HG03469 (cell line): ENCODE measurements around the gene SPAST.
"Not testable (repeated sequence)": the region's sequence is repeated elsewhere in the genome, so short reads cannot be mapped to it uniquely, and the experiment has no call there.

Source experiments
- ATAC-seq: cut with Tn5 transposase; IDR thresholded peaks from one replicate; pipeline ENCODE4 v1.9.1; 2021; ENCODE audit warnings: mild to moderate bottlenecking, moderate library complexity, moderate number of reproducible peaks; ENCODE audit not compliant: unreplicated experiment

SPAST gene, protein sequence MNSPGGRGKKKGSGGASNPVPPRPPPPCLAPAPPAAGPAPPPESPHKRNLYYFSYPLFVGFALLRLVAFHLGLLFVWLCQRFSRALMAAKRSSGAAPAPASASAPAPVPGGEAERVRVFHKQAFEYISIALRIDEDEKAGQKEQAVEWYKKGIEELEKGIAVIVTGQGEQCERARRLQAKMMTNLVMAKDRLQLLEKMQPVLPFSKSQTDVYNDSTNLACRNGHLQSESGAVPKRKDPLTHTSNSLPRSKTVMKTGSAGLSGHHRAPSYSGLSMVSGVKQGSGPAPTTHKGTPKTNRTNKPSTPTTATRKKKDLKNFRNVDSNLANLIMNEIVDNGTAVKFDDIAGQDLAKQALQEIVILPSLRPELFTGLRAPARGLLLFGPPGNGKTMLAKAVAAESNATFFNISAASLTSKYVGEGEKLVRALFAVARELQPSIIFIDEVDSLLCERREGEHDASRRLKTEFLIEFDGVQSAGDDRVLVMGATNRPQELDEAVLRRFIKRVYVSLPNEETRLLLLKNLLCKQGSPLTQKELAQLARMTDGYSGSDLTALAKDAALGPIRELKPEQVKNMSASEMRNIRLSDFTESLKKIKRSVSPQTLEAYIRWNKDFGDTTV

DNA sequence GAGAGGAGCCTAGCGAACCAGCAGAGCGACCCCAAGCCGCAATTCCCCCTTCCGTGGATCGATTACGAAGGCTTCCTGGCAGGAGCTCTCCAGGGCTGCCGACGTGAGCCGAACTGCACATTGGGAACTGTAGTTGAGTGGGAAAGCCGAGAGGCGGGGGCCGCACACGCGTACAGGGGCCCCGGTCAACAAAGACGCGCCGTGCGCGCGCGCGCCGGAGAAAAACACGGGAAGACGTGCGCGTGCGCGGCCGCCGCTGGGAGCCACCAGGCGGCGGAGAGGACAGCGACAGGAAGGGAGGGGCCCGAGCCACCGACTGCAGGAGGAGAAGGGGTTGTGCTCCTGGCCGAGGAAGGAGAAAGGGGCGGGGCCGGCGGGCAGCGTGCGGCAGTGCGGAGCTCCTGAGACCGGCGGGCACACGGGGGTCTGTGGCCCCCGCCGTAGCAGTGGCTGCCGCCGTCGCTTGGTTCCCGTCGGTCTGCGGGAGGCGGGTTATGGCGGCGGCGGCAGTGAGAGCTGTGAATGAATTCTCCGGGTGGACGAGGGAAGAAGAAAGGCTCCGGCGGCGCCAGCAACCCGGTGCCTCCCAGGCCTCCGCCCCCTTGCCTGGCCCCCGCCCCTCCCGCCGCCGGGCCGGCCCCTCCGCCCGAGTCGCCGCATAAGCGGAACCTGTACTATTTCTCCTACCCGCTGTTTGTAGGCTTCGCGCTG, at the start of gene SPAST:
TSS of gene SPAST (plus strand) at position 247 of the 711 bp plus-strand sequence. CDS start at position 523, 276 bp downstream.
- peak; percentile 89 for ATAC-seq

DNA sequence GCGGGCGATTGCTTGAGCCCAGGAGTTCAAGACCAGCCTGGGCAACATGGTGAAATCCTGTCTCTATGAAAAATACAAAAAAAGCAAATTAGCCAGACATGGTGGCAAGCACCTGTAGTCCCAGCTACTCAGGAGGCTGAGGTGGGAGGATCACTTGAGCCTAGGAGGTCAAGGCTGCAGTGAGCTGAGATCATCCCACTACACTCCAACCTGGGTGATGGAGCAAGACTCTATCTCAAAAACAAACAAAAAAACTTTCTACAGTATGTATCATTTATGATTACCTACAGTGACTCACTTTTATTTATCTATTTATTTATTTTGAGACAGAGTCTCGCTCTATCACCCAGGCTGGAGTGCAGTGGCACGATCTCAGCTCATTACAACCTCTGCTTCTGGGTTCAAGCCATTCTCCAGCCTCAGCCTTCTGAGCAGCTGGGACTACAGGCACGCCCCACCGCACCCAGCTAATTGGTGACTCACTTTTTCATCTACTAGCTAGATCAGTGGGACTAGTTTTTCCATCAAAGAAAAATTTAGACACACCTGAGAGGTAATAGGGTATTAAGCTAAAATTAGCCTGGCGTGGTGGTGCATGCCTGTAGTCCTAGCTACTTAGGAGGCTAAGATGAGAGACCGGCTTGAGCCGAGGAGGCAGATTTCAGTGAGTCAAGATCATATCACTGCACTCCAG, 44.4 kb upstream of the SPAST start:
- not testable (repeated sequence) for ATAC-seq

DNA sequence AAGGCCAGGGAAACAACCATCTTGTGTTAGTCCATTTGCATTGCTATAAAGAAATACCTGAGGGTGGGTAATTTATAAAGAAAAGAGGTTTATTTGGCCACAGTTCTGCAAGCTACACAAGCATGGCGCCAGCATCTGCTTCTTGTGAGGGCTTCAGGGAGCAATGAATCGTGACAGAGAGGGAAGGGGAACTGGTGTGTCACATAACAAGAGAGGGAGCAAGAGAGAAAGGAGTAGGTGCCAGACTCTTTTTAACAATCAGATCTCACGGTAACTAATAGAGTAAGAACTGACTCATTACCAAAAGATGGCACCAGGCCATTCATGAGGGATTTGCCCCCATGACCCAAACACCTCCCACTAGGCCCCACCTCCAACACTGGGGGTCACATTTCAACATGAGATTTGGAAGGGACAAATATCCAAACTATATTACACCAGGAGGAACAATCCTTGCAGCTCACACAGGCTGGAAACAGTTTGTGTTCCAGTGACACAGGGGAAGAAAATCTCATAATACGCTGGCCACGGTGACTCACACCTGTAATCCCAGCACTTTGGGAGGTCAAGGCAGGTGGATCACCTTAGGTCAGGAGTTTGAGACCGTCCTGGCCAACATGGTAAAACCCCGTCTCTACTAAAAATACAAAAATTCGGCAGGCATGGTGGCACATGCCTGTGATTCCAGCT, 29.0 kb upstream of the SPAST start:
- not testable (repeated sequence) for ATAC-seq

DNA sequence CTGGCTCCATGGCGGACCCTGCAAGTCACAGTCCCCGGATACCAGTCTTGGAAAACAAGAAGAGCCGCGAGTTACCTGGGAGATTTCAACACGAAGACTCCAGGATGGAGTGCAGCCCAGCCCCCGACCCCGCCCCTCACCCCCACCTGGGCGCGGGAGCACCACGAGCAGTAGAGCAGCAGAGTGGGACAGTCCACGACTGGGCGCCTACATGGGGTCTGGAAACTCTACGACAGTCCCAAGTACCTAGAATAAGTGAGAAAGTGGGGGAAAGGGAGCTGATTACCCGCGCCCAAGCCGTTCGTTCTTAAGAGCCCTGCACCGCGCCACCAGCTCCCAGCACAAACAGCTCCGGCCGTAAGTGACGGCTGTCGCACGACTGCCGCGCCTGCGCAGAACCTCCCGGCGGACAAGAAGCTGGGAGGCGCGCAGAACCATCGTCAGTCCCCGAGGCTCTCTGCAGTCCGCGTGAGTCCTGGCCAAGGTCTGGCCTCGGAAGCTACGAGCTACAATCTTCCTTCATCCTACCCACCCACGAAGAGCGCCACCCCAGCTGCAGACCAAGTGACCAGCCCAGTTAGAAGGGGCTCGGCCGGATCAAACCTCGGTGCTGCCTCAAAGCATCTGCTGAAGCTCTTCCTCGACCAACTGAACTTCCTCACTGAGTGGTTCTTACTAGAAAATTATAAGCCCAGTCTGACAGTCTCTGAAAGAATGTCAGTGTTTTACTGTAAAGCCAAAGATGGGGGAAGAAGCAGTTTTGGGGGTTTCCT, 23.7 kb upstream of the SPAST start, which contains the start of gene DPY30:
TSS of gene DPY30 (minus strand) at position 359 of the 773 bp plus-strand sequence. CDS start at position 10, 349 bp downstream.
- peak; percentile 79 for ATAC-seq

DNA sequence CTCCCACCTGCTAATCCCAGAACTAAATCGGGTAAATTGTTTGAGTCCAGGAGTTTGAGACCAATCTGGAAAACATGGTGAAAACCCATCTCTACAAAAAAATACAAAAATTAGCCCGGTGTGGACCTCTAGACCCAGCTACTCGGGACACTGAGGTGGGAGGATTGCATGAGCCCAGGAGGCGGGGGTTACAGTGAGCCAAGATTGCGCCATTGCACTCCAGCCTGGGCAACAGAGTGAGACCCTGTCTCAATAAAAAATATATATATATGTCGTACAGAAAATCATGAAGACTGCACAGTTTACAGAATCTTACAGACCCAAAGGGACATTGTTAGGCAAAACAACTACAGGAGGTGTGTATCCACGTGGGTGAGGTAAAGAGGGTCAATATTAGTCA, 19.8 kb upstream of the SPAST start:
- no peak for ATAC-seq

DNA sequence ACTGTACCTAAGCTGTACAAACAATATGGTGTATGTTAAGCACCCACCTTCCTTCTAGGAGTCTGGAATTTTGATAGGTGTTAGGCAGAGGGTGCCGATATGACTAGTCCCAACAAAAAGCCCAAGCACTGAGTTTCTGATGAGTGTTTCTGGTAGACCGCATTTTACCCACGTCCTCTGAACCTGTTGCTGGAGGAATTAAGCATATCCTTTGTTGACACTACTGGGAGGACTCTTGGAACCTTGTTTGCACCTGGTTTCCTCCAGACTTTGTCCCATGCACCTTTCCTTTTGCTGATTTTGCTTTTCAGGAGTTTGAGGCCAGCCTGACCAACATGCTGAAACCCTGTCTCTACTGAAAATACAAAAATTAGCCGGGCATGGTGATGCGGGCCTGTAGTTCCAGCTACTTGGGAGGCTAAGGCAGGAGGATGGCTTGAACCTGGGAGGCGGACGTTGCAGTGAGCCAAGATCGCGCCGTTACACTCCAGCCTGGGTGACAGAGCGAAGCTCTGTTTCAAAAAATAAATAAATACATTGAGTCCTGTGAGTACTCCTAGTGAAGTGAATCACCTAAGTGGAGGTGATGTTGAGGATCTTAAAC, 11.4 kb upstream of the SPAST start:
- no peak for ATAC-seq

DNA sequence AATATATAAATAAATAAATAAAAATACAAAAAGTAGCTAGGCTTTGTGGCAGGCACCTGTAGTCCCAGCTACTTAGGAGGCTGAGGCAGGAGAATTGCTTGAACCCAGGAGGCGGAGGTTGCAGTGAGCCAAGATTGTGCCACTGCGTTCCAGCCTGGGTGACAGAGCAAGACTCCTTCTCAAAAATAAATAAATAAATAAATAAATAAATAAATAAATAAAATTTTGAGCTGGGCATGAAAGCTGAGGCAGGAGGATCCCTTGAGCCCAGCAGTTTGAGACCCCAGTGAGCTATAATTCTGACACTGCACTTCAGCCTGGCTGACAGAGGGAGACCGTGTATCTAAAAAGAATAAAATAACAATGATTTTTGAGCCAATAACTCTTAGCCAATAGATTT, 8.8 kb upstream of the SPAST start:
- not testable (repeated sequence) for ATAC-seq

DNA sequence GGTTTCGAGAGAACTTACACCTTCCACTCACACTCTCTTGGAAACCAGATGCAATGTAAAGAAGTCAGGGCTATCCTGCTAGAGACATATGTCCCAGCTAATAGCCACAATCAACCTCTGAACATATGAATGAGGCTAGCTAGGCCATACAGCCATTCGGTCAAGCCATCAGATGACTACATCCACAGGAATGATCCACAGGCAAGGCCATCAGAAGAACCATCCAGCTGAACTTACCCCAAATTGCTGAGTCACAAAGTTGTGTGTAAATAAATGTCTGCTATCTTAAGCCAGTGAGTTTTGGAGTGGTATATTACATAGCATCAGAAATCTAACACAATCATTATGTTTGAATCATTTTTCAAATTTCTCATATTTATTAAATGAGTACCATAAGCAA, 5.2 kb upstream of the SPAST start:
- ATAC-seq, result no peak

DNA sequence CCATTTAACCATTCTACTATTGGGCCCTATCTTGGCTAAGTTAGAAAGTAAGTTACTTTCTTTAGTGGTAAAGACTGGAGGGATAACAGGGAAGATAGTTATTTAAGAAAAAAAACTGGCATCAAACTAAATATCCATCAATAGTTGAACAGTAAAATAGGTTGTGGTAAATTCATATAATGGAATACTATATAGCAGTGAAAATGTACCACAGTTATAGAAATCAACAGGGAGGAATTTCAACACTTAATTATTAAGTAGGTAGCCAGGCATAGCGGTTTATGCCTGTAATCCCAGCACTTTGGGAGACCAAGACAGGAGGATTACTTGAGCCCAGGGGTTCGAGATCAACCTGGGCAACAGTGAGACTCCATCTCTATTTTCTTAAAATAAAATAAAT, 3.1 kb upstream of the SPAST start:
- no peak for ATAC-seq

DNA sequence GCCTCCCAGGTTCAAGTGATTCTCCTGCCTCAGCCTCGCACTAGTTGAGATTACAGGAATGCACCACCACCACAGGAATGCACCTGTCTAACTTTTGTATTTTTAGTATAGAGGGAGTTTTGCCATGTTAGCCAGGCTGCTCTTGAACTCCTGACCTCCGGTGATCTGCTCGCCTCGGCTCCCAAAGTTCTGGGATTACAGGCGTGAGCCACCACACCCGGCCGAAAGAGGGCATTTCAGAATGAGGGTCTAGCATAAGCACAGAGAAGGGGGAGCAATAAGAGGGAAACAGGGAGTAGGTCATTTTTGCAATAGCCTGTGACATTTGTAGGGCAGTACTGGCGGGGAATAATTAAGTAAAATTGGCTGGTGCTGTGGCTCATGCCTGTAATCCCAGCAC, 1.9 kb upstream of the SPAST start:
- no peak for ATAC-seq

DNA sequence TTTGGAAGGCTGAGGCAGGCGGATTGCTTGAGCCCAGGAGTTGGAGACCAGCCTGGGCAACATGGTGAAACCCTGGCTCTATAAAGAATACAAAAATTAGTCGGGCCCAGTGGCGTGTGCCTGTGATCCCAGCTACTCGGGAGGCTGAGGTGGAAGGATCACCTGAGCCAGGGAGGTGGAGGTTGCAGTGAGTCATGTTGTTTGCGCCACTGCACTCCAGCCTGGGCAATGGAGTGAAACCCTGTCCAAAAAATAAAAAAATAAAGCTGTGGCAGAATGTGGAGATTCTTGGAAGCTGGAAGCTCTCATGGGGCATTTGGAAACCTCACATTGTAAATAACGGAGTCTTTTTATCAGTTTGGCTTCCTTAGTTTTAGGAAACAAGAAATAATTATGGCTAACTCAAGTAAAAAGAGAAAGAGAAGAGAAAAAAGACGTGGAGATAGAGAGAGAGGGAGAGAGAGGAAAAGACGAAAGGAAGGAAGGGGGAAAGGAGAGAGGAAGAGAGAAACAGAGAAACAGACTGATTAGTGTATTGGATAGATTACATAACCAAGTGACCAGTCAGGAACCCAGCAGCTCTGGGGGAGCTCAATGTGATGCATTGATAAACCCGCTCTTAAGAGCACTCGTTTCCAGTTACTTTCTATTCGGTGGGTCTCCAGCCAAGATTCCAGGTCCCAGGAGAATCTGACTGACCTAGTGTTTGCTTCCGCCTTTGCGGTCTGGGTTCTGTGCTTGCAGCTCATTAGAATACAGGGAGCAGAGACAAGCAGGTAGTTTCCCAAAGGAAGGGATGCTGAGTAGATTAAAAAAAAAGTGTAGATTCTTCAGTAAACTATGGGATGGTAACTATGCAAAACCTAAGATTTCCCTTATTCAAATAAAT, 1.1 kb upstream of the SPAST start:
- ATAC-seq, result no peak

DNA sequence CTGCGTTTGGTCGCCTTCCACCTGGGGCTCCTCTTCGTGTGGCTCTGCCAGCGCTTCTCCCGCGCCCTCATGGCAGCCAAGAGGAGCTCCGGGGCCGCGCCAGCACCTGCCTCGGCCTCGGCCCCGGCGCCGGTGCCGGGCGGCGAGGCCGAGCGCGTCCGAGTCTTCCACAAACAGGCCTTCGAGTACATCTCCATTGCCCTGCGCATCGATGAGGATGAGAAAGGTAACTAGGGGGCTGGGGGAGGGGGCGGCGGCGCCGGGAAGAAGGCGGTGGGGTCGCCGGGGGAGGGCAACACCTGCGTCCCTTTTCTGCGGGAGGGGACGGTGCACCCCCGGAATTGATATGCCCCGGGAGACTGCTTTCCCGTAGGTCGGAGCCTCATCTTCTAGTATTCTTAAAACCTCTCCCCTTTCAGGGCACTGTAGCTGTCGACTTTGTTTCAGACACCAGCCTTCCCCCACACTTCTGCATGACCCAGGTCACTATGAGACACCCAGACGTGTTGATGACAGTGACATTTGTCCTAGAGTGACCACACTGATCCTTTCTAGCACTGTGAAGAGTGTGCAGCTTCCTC, 755 bp downstream of the SPAST start:
- peak; percentile 9 for ATAC-seq

DNA sequence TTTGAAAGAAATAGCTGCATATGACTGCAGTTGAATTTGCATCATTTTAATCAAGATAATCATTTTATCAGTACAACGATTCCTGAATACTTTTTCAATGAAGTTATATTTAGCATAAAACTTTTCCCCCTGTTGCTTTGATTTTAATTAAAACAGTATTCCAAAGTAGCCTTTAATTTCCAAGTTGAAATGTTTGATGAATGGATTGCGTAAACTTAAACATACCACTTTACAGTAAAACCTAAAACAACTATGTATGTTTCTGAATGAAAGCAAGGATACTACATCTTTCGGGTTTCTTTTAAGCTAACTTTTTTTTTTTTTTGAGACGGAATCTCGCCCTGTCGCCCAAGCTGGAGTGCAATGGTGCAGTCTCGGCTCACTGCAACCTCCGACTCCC, 1.4 kb downstream of the SPAST start:
- ATAC-seq, result no peak

DNA sequence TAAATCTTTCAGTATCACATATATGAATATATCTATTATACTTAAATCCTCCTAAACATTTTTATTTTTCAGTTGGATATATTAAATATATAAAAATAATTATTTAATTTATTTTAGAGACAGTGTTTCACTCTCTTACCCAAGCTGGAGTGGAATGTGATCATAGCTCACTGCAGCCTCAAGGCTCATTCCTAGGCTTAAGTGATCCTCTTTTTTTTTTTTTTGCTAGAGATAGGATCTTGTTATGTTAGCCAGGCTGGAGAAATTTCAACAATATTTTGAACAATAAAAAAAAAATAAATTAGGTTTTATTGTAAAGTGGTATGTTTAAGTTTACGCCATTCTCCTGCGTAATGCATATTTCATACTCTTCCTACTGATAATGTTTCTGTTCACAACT, 4.2 kb downstream of the SPAST start:
- no peak for ATAC-seq

DNA sequence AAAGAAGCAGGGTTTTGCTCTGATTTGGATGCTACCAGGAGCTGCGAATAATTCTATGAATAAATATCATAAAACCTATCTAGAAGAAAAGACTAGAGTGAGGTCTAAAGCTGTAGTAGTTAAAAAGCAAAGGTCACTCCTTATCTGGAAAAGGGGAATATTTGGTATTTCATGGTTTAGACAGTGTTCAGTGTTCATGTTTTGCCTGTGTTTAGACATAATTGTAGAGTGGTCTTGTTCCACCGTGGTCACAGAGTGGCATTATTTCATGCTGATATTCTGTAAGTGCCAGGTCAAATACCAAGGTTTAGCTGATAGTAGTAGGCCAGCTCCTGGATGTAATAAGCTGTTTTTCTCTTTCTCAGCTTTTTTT, 10.8 kb downstream of the SPAST start:
- ATAC-seq, result no peak

DNA sequence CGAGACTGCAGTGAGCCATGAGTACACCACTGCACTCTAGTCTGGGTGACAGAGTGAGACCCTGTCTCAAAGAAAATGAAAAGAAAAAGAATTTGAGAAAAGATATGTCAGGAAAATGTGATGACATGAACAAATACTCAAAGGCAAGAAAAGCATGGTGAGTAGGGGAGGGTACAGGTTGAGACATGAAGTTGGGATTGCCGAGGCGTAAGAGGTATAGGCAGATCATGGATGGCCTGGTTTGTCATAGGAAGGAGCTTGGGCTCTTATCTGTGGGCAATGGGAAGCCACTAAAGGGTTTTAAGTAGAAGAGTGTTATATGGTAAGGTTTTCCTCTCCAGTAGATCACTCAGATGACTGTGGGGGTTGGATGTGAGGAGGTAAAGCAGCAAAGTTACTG, 32.3 kb downstream of the SPAST start:
- ATAC-seq, result no peak

DNA sequence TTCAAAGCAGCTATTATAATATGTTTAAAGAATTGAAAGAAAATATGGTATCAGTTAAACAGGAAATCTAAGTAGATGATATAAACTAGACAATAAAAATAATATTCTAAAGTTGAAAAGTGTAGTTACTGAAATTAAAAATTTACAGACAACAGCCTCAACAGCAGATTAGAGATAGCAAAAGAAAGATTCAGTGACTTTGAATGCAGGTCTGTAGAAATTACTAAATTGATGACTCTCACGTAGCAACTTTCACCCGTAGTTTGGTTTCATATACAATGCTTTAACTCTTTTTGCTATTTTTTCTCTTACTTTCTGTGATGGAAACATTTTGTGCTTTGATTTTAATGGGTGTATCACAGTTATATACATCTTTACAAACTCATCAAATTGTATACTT, 44.8 kb downstream of the SPAST start:
- no peak for ATAC-seq

DNA sequence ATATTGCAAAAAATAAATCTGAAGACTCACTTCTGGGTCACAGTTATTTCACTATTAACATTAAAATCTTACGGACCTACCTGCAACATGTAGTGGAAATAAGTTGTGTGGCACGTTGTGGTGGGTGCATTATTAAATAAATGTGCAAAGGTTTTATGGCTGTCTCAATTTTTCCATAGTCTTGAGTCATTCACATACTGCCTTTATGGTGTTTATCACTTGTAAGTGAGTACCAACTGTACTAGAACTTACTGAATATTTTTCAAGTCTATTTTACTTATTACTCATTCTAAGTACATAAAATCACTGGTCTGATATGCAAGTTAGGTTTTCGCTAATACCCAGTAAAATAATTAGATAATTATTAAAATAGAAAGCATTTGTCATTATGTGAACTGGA, 54.7 kb downstream of the SPAST start:
- ATAC-seq, result no peak
